HG02981 (cell line): ENCODE results near the gene TRAPPC5.

Experiments used
- ATAC-seq: cut with Tn5 transposase; IDR thresholded peaks from one replicate; pipeline ENCODE4 v1.9.1; 2021; ENCODE audit warnings: mild to moderate bottlenecking, moderate library complexity; ENCODE audit not compliant: unreplicated experiment

The TRAPPC5 gene

DNA sequence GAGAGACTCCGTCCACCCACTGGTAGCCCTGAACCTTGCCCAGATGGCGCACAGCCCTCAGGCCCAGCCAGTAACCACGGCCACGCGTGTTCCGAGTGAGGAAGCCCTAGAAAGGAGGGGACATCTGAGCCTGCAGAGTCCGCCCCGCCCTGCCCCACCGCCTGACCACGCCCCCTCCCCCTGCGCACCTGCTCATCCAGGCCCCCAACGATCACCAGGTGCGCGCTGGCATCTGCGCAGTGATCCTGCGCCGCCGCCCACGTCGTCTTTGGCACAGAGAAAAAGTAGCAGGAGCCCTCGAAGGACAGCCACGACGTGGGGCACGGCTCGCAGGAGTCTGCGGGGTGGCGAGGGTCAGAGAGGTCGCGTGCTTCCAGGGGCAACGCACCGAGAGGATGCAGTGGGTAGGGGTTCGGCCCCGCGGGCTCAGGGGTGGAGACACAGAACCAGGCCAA is 49.2 kb downstream of the TRAPPC5 start:
- ATAC-seq, result no peak

DNA sequence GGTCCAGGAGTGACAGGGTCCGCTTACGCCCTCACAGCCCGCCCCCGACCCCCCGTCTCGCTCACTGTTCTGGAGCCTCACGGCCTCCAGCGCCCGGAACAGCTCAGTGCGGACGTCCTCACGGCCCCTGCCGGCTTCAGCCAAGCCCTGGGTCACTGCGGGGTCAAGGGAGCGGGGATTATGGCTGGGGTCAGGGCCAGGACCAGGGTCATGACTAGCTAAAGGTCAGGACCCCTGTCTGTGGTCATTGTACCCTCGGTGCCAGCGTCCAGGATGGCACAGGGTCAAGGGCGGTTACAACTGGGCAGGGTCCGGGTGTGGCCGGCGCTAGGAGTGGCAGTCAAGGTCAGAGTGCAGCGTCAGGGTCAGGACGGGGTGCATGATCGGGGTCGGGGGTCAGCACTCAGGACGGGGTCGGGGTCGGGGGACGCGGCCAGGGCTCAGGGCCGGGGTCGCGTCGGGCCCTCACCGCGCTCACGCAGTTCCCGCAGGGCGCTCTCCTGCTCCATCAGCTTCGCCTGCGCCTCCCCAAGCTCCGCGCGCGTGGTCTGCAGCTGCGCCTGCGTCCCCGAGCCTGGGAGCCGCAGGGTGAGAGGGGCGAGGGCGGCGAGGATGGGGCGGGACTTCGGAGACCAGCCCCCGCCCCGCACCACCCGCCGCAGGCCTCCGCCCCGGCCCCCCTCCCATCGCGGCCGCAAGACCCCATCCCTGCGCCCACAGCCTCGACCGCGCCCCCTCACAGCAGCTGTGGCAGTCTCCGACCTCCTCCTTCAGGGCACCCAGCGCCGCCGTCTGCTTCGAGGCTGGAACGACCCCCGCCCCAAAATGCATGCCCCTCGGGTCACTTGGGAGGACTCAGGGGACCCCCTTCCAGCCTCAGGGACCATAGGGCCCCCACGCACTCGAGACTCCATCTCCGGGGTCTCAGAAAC is 49.9 kb downstream of the TRAPPC5 start:
- ATAC-seq, result no peak

DNA sequence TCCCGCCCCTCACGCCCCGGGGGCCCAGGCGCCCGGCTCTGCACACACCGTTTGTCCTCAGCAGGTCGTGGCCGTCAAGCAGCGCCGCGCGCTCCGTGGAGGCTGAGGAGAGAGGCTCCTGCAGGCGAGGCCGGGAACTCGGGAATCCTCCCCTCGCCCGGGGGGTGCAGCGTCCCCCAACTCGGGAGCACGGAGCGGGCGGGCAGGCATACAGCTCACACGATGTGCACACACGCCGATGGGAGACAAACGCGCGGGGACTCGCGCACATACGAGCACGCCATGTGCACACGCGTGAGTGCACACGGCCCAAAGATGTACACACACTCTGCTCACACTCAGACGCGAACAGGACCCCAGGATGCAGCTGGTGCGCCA is 50.6 kb downstream of the TRAPPC5 start:
- ATAC-seq, result no peak

DNA sequence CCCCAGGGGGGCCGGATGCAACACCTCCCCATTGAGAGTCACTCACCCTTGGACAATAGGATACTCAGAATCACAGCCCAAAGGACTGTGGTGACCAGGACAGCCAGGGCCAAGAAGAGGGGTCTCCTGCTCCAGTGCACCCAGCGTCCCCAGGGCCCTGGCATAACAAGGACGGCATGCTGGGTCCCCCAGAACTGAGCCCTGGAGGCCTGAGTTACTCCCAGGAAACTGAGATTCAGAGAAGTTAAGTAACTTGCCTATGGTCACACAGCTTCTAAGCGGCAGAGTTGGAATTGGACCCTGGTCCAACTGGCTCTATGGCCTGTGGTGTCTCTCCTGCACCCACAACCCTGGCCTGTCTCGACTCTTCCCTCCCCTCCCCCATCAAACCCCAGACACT is 51.0 kb downstream of the TRAPPC5 start:
- ATAC-seq, result no peak

DNA sequence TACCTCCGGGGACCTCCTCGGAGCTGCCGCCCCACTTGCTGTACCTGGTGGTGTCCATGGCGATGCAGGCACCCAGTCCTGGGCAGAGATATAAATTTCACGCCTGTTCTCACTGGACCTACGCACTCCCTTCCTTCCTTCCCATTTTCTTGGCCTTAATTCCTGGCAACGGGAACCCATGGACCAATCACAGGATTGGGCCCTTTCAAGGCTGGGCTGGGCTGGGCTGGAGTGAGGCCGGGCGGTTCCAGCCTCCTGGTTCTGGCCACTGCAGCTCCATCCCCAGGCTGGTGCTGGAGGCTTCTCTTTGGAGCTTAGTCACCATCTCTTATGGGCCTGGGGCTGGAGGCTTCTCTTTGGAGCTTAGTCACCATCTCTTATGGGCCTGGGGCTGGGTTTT is 51.4 kb downstream of the TRAPPC5 start, which contains the start of gene CLEC4G:
TSS of gene CLEC4G (minus strand) at position 66 of the 400 bp plus-strand sequence. CDS start at position 58, 8 bp downstream.
- no peak for ATAC-seq

DNA sequence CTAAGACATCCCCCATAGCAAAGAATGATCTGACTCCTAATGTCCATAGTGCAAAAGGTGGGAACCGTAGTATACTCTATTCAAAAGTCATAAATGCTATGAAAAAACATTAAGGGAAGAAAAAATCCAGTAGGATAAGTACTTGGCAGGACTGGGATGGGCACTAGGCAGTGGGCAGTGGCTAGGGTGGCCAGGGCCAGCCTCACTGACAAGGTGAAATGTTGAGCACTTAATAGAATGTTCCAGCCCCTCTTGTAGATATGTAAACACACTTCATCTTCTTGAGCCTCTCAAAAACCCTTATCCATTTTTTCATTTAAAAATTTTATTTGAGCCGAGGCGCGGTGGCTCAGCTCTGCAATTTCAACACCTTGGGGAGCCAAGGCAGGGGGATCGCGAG is 52.7 kb downstream of the TRAPPC5 start:
- no peak for ATAC-seq

DNA sequence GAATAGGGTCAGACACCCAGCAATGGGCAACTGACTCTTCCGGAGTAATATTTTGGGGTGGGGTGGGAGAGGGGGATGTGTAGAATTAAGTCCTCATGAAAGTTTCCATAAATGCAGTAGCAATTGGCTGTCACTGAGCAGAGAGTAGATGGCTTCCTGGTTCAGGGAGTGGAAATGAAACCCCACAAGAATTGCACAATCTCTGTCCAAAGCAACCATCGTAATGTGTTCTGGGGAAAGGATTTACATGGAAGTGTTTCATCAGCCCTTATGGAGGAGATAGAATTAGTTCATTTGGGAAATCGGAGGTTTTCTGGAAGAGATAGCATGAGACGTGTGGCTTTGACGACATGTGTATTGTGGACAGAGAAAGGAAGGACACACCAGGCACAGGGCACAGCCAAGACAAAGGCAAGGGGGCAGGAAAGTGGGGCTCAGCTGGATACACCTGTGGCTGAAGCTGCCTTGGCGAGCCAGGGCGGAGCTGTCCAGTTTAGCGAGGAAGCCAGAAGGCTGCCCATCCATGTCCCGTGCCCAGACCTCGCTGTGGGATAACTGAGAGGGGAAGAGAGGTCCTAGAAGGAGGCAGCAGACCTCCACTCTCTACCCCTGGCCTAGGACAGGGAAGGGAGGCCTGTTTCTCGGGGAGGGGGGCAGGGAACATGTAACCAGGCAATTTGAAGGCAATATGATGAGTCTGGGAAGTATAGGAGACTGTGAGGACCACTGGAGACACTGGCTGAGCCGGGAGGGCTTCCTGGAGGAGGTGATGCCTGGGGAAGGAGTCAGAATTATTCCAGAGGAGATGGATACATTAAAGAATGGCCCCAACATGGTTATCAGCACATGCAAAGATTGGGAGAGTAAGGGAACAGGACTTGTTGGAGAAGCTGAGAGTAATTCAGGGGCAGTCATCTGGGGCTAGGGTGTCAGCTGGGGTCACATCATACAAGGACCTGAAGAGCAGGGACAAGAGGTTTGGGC is 53.9 kb downstream of the TRAPPC5 start:
- ATAC-seq, result no peak

DNA sequence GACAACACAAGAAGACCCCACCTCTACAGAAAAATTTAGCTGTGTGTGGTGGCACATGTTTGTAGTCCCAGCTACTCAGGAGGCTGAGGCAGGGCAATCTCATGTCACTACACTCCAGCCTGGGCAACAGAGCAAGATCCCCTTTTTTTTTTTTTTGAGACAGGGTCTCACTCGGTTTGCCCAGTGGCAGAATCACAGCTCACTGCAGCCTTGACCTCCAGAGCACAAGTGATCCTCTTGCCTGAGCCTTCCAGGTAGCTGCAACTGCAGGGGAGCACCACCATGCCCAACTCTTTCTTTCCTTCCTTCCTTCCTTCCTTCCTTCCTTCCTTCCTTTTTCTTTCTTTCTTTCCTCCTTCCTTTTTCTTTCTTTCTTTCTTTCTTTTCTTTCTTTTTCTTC is 55.5 kb downstream of the TRAPPC5 start:
- ATAC-seq, result no peak

DNA sequence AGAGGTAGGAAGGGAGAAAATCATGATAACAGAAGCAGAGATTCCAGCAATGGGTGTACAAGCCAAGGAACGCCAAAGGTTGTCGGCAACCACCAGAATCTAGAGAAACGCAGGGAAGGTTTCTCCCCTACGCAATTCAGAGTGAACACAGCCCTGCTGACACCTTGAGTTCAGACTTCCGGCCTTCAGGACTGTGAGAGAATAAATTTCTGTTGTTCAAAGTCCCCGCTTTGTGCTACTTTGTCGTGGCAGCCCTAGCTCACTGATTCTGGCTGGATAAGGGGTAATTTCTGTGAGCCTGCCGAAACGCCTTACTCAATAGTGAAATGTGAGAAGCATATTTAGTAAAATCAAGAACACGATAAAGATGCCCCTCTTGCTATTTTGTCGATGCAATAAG is 56.6 kb downstream of the TRAPPC5 start:
- ATAC-seq, result no peak
